A549 (cell line): ENCODE measurements around the gene ASXL2.

Experiments
- CBX2 ChIP-seq: fragments of 200-600 bp; sonication (generic); IDR thresholded peaks from 2 replicates; pipeline ENCODE4 v1.6.1; 2016; ENCODE audit warnings: low read depth, mild to moderate bottlenecking, borderline replicate concordance
- CEBPB ChIP-seq, 2 experiments: fragments of >200 bp in 1 of 2; sonication (Bioruptor Twin) in 1 of 2; formaldehyde crosslinking in 1 of 2; IDR thresholded peaks; 2 replicates each; pipeline ENCODE4 v1.6.1; 2012 to 2016
- MAZ ChIP-seq: fragments of 150-350 bp; IDR thresholded peaks from 2 replicates; pipeline ENCODE4 v1.6.1; 2014; ENCODE audit warnings: antibody characterized with exemption, low read depth, low read length, borderline replicate concordance
- MYC ChIP-seq: IDR thresholded peaks from 2 replicates; pipeline ENCODE4 v1.6.1; 2012; ENCODE audit warnings: mild to moderate bottlenecking, inconsistent platforms, low read length, improper control_type of control experiment, borderline replicate concordance
- POLR2A ChIP-seq: IDR thresholded peaks from 2 replicates; pipeline ENCODE4 v1.6.1; 2012; ENCODE audit warnings: mild to moderate bottlenecking, low read length
- TF ChIP-seq, protein P1 (sequence below): fragments of >200 bp; sonication (Bioruptor Twin); formaldehyde crosslinking; IDR thresholded peaks from 3 replicates; pipeline ENCODE4 v1.5.1; 2016
- TF ChIP-seq, protein P2 (sequence below): IDR thresholded peaks from 2 replicates; pipeline ENCODE4 v1.6.1; 2012

DNA sequence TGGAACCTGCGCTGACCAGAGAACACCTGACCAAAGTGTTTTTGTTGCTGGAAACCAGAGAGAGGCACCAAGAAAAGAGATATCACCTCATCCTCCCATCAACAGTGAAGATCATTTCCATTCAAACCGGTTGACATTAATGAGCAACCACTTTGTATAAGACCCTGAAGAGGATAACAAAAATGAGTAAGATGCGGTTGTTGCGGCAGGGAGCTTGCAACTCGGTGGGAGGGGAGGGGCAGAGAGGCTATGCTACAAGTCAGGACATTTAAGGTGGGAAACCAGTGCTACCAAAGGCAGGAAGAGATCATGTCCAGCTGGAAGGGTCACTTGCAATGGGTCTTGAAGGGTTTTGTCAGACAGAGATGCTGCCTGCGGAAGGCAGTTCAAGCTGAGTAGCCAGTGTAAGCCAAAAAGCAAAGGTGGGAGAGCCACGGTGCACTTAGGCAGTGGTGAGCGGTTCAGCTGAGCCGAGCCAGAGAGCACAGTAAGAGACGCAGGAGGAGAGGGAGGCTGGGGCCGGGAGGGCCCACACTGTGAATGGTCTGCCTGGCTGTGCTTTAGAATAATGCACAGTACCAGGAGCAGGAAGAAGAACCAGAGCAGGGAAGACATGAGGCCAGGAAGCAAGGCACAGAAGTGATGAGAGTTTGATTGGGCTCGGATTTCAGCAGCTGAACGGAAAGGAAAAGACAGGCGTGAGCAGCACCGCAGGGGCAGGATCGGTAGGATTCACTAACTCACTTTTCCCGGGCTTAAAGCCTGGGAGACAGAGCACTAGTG, 180.5 kb downstream of the ASXL2 start:
- TF ChIP-seq CEBPB (IDR thresholded peaks at IDR 0.05) (no peak), MYC (no peak), POLR2A (no peak), CBX2 (no peak), MAZ (no peak)
- TF ChIP-seq, protein P1, sequence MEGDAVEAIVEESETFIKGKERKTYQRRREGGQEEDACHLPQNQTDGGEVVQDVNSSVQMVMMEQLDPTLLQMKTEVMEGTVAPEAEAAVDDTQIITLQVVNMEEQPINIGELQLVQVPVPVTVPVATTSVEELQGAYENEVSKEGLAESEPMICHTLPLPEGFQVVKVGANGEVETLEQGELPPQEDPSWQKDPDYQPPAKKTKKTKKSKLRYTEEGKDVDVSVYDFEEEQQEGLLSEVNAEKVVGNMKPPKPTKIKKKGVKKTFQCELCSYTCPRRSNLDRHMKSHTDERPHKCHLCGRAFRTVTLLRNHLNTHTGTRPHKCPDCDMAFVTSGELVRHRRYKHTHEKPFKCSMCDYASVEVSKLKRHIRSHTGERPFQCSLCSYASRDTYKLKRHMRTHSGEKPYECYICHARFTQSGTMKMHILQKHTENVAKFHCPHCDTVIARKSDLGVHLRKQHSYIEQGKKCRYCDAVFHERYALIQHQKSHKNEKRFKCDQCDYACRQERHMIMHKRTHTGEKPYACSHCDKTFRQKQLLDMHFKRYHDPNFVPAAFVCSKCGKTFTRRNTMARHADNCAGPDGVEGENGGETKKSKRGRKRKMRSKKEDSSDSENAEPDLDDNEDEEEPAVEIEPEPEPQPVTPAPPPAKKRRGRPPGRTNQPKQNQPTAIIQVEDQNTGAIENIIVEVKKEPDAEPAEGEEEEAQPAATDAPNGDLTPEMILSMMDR: no peak
- TF ChIP-seq, protein P2, sequence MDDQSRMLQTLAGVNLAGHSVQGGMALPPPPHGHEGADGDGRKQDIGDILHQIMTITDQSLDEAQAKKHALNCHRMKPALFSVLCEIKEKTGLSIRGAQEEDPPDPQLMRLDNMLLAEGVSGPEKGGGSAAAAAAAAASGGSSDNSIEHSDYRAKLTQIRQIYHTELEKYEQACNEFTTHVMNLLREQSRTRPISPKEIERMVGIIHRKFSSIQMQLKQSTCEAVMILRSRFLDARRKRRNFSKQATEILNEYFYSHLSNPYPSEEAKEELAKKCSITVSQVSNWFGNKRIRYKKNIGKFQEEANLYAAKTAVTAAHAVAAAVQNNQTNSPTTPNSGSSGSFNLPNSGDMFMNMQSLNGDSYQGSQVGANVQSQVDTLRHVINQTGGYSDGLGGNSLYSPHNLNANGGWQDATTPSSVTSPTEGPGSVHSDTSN: no peak
